Liver (tissue), 9 donors: ENCODE data around the gene SYNGR2. TPM values are rescaled to one million over a fixed set of nuclear protein-coding genes. Genes with fewer than 3 reads are reported as not detected.

Source experiments
- DNase-seq: peaks from one replicate; pipeline ENCODE4 v3.0.0-alpha.2; 2017; ENCODE audit warnings: low spot score
- H3K27ac ChIP-seq, 2 donors: one replicate each; pipeline ENCODE4 v1.7.0; 2013; ENCODE audit warnings: inconsistent platforms in 2 of 2, low read length in 2 of 2, control low read depth in 1 of 2, low read depth in 1 of 2, mild to moderate bottlenecking in 1 of 2
- H3K27me3 ChIP-seq, 4 donors: one replicate each; pipeline versions ENCODE4 v1.6.1 to v1.7.0; 2013; ENCODE audit warnings: low read length in 3 of 4, inconsistent platforms in 1 of 4, mild to moderate bottlenecking in 1 of 4, moderate library complexity in 1 of 4; ENCODE audit not compliant: control insufficient read depth in 4 of 4, insufficient read depth in 4 of 4
- H3K36me3 ChIP-seq, 4 donors: one replicate each; pipeline versions ENCODE4 v1.6.1 to v1.7.0; 2013; ENCODE audit warnings: low read length in 3 of 4, mild to moderate bottlenecking in 3 of 4, low read depth in 1 of 4, moderate library complexity in 1 of 4; ENCODE audit not compliant: control insufficient read depth in 4 of 4, insufficient read depth in 3 of 4
- H3K4me1 ChIP-seq, 4 donors: one replicate each; pipeline versions ENCODE4 v1.6.1 to v1.7.0; 2013; ENCODE audit warnings: low read length in 3 of 4, mild to moderate bottlenecking in 3 of 4, moderate library complexity in 1 of 4; ENCODE audit not compliant: control insufficient read depth in 4 of 4, insufficient read depth in 4 of 4
- H3K4me3 ChIP-seq, 3 donors: one replicate each; pipeline versions ENCODE4 v1.6.1 to v1.7.0; 2013; ENCODE audit warnings: low read length in 3 of 3, control low read depth in 1 of 3, low read depth in 1 of 3, mild to moderate bottlenecking in 1 of 3
- H3K9ac ChIP-seq, 2 donors: one replicate each; pipeline ENCODE4 v1.7.0; 2013; ENCODE audit warnings: low read length in 2 of 2, mild to moderate bottlenecking in 2 of 2, moderate library complexity in 2 of 2, control low read depth in 1 of 2, low read depth in 1 of 2
- H3K9me3 ChIP-seq, 4 donors: one replicate each; pipeline versions ENCODE4 v1.6.1 to v1.7.0; 2013; ENCODE audit warnings: low read length in 3 of 4; ENCODE audit not compliant: control insufficient read depth in 4 of 4
- EGR1 ChIP-seq, 2 donors: IDR thresholded peaks; 2 replicates each; pipeline ENCODE4 v1.6.1; 2016 to 2018; ENCODE audit warnings: antibody characterized with exemption in 2 of 2, low read depth in 2 of 2
- FOXA1 ChIP-seq: IDR thresholded peaks from 2 replicates; pipeline ENCODE4 v1.6.1; 2016; ENCODE audit warnings: antibody characterized with exemption
- GABPA ChIP-seq, 2 donors: IDR thresholded peaks in 1 of 2; conservative IDR thresholded peaks in 1 of 2; 2 replicates each; pipeline ENCODE4 v1.6.1; 2016; ENCODE audit warnings: antibody characterized with exemption in 2 of 2, mild to moderate bottlenecking in 1 of 2, moderate library complexity in 1 of 2
- HNF4A ChIP-seq, 2 donors: conservative IDR thresholded peaks; 2 replicates each; pipeline ENCODE4 v1.6.1; 2016; ENCODE audit warnings: antibody characterized with exemption in 2 of 2, mild to moderate bottlenecking in 2 of 2
- HNF4G ChIP-seq: IDR thresholded peaks from 2 replicates; pipeline ENCODE4 v1.6.1; 2016; ENCODE audit warnings: antibody characterized with exemption
- JUND ChIP-seq, 2 donors: IDR thresholded peaks; 2 replicates each; pipeline ENCODE4 v1.6.1; 2016; ENCODE audit warnings: antibody characterized with exemption in 2 of 2
- NR2F2 ChIP-seq: IDR thresholded peaks from 2 replicates; pipeline ENCODE4 v1.6.1; 2016; ENCODE audit warnings: antibody characterized with exemption
- RAD21 ChIP-seq, 2 donors: IDR thresholded peaks; 2 replicates each; pipeline ENCODE4 v1.6.1; 2016; ENCODE audit warnings: antibody characterized with exemption in 2 of 2, mild to moderate bottlenecking in 2 of 2
- RXRA ChIP-seq, 2 donors: IDR thresholded peaks; 2 replicates each; pipeline ENCODE4 v1.6.1; 2017 to 2018; ENCODE audit warnings: antibody characterized with exemption in 2 of 2, mild to moderate bottlenecking in 1 of 2
- SP1 ChIP-seq: IDR thresholded peaks from 2 replicates; pipeline ENCODE4 v1.6.1; 2018; ENCODE audit warnings: antibody characterized with exemption, mild to moderate bottlenecking
- YY1 ChIP-seq: IDR thresholded peaks from 2 replicates; pipeline ENCODE4 v1.6.1; 2016; ENCODE audit warnings: antibody characterized with exemption, mild to moderate bottlenecking
- WGBS: extraction: QIAGEN DNeasy Blood & Tissue Kit; methylation state at CpG from one replicate; pipeline ENCODE4 v1.1.7; 2013; 5-methylcytosine and 5-hydroxymethylcytosine counted together
- polyA plus RNA-seq, 2 donors: library from polyadenylated mRNA; stranded (reverse) in 1 of 2; unstranded in 1 of 2; fragments of 200-250 nt in 1 of 2; fragments of >200 nt in 1 of 2; fragmentation: Nextera tagmentation in 1 of 2; extraction: Ambion mirVana in 1 of 2; gene quantifications; one replicate each; pipeline versions ENCODE4 v1.2.1 to v1.2.3, GENCODE V29; 2013 to 2015
- total RNA-seq, 2 donors: library from RNA; depleted of rRNA; stranded (reverse); fragments of >200 nt; gene quantifications; one replicate each; pipeline ENCODE4 v1.2.3, GENCODE V29; 2014
- TF ChIP-seq, protein P1 (sequence below): IDR thresholded peaks from 2 replicates; pipeline ENCODE4 v1.6.1; 2016; ENCODE audit warnings: antibody characterized with exemption
- TF ChIP-seq, protein P2 (sequence below): IDR thresholded peaks from 2 replicates; pipeline ENCODE4 v1.6.1; 2016; ENCODE audit warnings: antibody characterized with exemption
- TF ChIP-seq, protein P3 (sequence below): IDR thresholded peaks from 2 replicates; pipeline ENCODE4 v1.6.1; 2016; ENCODE audit warnings: antibody characterized with exemption, mild to moderate bottlenecking
- TF ChIP-seq, protein P4 (sequence below): fragments of 150-350 bp; IDR thresholded peaks from 2 replicates; pipeline ENCODE4 v1.5.1; 2017; ENCODE audit warnings: improper control_type of control experiment, low read depth, low read length; ENCODE audit not compliant: missing input control
- TF ChIP-seq, protein P5 (sequence below): IDR thresholded peaks from 2 replicates; pipeline ENCODE4 v1.6.1; 2016; ENCODE audit warnings: antibody characterized with exemption
- donor health status: healthy.
- donor health status: healthy.
- donor health status: healthy.
- donor health status: healthy.
- donor health status: healthy.

The SYNGR2 gene
- total and polyA plus RNA-seq, 4 donors: 27.9 to 84.7 (median 55.2) TPM

DNA sequence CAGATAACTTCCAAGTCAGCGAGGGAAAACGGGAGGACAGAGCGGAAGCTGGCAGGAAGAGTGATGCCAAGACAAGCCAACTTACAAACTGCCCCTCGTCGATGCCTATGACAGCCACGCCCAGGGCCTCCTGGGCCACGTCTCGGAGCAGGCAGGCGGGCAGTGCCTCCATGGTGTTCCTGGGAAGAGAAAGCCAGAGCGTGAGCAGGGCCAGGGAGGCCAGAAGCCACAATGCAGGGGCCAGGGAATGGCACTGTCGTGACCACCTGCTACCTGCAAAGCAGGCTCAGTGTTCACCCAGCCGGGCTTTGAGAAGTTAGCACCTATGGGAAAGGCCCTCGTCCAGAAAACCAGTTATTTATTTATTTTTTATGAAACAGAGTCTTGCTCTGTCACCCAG is 14.1 kb downstream of the SYNGR2 start:
- Histone ChIP-seq H3K4me1 (peaks cover 13 to 40% (median 32%) of the 10 kb centered on the region in 4 donors), H3K27me3 (no peaks in the 10 kb centered on the region), H3K4me3 (no peak overlapping the region), H3K27ac (no peak overlapping the region), H3K36me3 (no peaks in the 10 kb centered on the region), H3K9ac (no peak overlapping the region), H3K9me3 (no peaks in the 10 kb centered on the region)
- 96% methylated on average over 13 of the region's 13 CpGs for WGBS
- DNase-seq: no peak
- TF ChIP-seq, protein P1, sequence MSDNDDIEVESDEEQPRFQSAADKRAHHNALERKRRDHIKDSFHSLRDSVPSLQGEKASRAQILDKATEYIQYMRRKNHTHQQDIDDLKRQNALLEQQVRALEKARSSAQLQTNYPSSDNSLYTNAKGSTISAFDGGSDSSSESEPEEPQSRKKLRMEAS: no peak
- TF ChIP-seq HNF4A (conservative IDR thresholded peaks at IDR 0.05) (no peak), FOXA1 (no peak), YY1 (no peak), JUND (IDR thresholded peaks at IDR 0.05) (no peak), SP1 (no peak), EGR1 (IDR thresholded peaks at IDR 0.05; ENCODE audit: low read depth in 2 of 2) (no peak), NR2F2 (no peak), RXRA (IDR thresholded peaks at IDR 0.05) (no peak)
- TF ChIP-seq, protein P2, sequence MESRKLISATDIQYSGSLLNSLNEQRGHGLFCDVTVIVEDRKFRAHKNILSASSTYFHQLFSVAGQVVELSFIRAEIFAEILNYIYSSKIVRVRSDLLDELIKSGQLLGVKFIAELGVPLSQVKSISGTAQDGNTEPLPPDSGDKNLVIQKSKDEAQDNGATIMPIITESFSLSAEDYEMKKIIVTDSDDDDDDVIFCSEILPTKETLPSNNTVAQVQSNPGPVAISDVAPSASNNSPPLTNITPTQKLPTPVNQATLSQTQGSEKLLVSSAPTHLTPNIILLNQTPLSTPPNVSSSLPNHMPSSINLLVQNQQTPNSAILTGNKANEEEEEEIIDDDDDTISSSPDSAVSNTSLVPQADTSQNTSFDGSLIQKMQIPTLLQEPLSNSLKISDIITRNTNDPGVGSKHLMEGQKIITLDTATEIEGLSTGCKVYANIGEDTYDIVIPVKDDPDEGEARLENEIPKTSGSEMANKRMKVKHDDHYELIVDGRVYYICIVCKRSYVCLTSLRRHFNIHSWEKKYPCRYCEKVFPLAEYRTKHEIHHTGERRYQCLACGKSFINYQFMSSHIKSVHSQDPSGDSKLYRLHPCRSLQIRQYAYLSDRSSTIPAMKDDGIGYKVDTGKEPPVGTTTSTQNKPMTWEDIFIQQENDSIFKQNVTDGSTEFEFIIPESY: no peak
- TF ChIP-seq, protein P3, sequence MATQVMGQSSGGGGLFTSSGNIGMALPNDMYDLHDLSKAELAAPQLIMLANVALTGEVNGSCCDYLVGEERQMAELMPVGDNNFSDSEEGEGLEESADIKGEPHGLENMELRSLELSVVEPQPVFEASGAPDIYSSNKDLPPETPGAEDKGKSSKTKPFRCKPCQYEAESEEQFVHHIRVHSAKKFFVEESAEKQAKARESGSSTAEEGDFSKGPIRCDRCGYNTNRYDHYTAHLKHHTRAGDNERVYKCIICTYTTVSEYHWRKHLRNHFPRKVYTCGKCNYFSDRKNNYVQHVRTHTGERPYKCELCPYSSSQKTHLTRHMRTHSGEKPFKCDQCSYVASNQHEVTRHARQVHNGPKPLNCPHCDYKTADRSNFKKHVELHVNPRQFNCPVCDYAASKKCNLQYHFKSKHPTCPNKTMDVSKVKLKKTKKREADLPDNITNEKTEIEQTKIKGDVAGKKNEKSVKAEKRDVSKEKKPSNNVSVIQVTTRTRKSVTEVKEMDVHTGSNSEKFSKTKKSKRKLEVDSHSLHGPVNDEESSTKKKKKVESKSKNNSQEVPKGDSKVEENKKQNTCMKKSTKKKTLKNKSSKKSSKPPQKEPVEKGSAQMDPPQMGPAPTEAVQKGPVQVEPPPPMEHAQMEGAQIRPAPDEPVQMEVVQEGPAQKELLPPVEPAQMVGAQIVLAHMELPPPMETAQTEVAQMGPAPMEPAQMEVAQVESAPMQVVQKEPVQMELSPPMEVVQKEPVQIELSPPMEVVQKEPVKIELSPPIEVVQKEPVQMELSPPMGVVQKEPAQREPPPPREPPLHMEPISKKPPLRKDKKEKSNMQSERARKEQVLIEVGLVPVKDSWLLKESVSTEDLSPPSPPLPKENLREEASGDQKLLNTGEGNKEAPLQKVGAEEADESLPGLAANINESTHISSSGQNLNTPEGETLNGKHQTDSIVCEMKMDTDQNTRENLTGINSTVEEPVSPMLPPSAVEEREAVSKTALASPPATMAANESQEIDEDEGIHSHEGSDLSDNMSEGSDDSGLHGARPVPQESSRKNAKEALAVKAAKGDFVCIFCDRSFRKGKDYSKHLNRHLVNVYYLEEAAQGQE: no peak
- TF ChIP-seq, protein P4, sequence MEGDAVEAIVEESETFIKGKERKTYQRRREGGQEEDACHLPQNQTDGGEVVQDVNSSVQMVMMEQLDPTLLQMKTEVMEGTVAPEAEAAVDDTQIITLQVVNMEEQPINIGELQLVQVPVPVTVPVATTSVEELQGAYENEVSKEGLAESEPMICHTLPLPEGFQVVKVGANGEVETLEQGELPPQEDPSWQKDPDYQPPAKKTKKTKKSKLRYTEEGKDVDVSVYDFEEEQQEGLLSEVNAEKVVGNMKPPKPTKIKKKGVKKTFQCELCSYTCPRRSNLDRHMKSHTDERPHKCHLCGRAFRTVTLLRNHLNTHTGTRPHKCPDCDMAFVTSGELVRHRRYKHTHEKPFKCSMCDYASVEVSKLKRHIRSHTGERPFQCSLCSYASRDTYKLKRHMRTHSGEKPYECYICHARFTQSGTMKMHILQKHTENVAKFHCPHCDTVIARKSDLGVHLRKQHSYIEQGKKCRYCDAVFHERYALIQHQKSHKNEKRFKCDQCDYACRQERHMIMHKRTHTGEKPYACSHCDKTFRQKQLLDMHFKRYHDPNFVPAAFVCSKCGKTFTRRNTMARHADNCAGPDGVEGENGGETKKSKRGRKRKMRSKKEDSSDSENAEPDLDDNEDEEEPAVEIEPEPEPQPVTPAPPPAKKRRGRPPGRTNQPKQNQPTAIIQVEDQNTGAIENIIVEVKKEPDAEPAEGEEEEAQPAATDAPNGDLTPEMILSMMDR: no peak

DNA sequence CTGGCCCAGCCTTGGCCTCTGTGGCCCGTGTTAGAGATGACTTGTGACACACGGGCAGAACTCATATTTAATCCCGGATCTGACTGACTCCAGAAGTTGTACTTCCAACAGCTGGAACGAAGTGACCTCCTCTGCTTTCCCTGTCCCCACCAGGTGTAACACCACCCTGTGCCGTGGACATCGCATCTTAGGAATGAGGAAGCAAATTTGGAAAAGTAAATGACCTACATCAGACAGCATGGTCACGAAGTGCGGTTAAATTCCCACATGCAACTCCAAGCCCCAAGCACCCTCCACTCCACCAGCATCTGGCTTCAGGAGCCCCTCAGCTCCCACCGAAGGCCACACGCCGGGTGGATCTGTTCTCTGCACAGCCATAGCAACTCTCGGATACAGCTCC is 15.5 kb downstream of the SYNGR2 start:
- no peaks in the 10 kb centered on the region for H3K9me3 ChIP-seq
- WGBS: 74% methylated on average over 12 of the region's 12 CpGs
- no peaks in the 10 kb centered on the region for H3K36me3 ChIP-seq
- TF ChIP-seq GABPA (IDR thresholded peaks at IDR 0.05 in 1 of 2, conservative IDR thresholded peaks at IDR 0.05 in 1 of 2) (no peak), SP1 (no peak), EGR1 (IDR thresholded peaks at IDR 0.05; ENCODE audit: low read depth in 2 of 2) (no peak), RAD21 (IDR thresholded peaks at IDR 0.05) (no peak), FOXA1 (no peak), JUND (IDR thresholded peaks at IDR 0.05) (no peak), YY1 (no peak), HNF4A (conservative IDR thresholded peaks at IDR 0.05) (no peak), HNF4G (no peak)
- TF ChIP-seq, protein P5, sequence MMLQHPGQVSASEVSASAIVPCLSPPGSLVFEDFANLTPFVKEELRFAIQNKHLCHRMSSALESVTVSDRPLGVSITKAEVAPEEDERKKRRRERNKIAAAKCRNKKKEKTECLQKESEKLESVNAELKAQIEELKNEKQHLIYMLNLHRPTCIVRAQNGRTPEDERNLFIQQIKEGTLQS: no peak
- TF ChIP-seq, protein P2: no peak
- no peak overlapping the region for H3K9ac ChIP-seq
- H3K27ac ChIP-seq: peak overlapping the region; percentile 73 to 80
- H3K4me1 ChIP-seq: peaks cover 13 to 40% (median 32%) of the 10 kb centered on the region in 4 donors
- no peak overlapping the region for H3K4me3 ChIP-seq
- H3K27me3 ChIP-seq: no peaks in the 10 kb centered on the region
- DNase-seq: no peak
